ENCODE measurements around the gene PRTN3.
"Not testable (repeated sequence)": the region's sequence is repeated elsewhere in the genome, so short reads cannot be mapped to it uniquely, and the experiment has no call there.

Gene PRTN3

DNA sequence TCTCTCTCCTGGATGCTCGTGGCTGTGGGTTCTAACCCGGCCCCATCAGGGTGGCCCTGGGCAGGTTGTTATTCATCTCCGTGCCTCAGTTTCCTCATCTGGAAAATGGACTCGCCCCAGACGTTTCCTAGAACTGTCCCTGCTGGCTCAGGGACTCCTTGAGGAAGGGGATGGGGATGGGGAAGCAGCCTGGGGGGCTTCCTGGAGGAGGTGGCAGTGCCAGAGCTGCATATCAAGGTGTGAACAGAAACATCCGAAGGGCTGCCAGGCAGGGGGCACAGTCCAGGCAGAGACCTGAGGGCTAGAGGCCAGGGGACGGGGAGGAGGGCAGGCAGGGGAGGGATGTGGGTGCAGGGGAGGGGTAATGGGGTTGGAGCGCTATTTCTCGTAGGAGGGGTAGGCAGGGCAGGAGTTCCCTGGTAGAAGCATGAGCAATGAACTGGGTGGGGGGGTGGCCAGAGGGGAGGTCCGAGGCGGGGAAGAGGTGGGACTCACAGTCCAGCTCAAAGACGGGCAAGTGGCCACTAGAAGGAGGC, 7.7 kb downstream of the PRTN3 start:
- in situ Hi-C loops (cut with HindIII; ENCODE audit: low sequenced_read_pairs) = no loop called here
- no peak for TF ChIP-seq CTCF (IDR thresholded peaks at IDR 0.05; ENCODE audit: low read depth, low read length)
- no peak for DNase-seq (ENCODE audit: low read depth, low spot score)
- H3K4me3 ChIP-seq (ENCODE audit: low read depth, low read length) = no peak overlapping the region

DNA sequence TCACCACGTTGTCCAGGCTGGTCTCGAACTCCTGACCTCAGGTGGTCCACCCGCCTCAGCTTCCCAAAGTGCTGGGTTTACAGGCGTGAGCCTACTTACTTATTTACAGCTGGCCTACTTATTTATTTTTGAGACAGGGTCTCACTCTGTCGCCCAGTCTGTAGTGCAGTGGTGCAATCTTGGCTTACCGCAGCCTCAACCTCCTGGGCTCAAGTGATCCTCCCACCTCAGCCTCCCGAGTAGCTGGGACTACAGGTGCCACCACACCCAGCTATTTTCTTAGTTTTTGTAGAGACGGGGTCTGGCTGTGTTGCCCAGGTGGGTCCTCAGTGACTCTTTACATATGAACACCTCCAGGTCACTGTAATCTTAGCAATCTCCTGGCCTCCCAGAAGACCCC, 8.4 kb downstream of the PRTN3 start:
- H3K4me3 ChIP-seq (ENCODE audit: low read depth, low read length); in situ Hi-C loops (cut with HindIII; ENCODE audit: low sequenced_read_pairs); DNase-seq (ENCODE audit: low read depth, low spot score): not testable (repeated sequence)

GRCh38 chr19:850221-850978, 9.6 kb downstream of the PRTN3 start:
- peak; percentile 83 for DNase-seq (ENCODE audit: low read depth, low spot score)
- H3K4me3 ChIP-seq (ENCODE audit: low read depth, low read length) = no peak overlapping the region
- no peak for TF ChIP-seq CTCF (IDR thresholded peaks at IDR 0.05; ENCODE audit: low read depth, low read length)
- in situ Hi-C loops (cut with HindIII; ENCODE audit: low sequenced_read_pairs) = no loop called here

DNA sequence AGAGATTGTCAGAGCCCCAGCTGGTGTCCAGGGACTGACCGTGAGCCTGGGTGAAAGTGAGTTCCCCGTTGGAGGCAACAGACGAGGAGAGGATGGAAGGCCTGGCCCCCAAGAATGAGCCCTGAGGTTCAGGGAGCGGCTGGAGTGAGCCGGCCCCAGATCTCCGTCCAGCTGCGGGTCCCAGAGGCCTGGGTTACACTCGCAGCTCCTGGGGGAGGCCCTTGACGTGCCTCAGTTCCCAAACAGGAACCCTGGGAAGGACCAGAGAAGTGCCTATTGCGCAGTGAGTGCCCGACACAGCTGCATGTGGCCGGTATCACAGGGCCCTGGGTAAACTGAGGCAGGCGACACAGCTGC, 10.2 kb downstream of the PRTN3 start:
- in situ Hi-C loops (cut with HindIII; ENCODE audit: low sequenced_read_pairs) = no loop called here
- TF ChIP-seq CTCF (IDR thresholded peaks at IDR 0.05; ENCODE audit: low read depth, low read length) = no peak
- DNase-seq (ENCODE audit: low read depth, low spot score) = no peak
- no peak overlapping the region for H3K4me3 ChIP-seq (ENCODE audit: low read depth, low read length)

GRCh38 chr19:852136-853013, 11.6 kb downstream of the PRTN3 start, which contains the start of gene ELANE:
TSS of gene ELANE (plus strand) at chr19:852303. CDS start at chr19:852329, 26 bp downstream.
- H3K4me3 ChIP-seq (ENCODE audit: low read depth, low read length) = no peak within 1 kb of the TSS
- in situ Hi-C loops (cut with HindIII; ENCODE audit: low sequenced_read_pairs) = no loop called here
- DNase-seq (ENCODE audit: low read depth, low spot score) = no peak
- TF ChIP-seq CTCF (IDR thresholded peaks at IDR 0.05; ENCODE audit: low read depth, low read length) = no peak

DNA sequence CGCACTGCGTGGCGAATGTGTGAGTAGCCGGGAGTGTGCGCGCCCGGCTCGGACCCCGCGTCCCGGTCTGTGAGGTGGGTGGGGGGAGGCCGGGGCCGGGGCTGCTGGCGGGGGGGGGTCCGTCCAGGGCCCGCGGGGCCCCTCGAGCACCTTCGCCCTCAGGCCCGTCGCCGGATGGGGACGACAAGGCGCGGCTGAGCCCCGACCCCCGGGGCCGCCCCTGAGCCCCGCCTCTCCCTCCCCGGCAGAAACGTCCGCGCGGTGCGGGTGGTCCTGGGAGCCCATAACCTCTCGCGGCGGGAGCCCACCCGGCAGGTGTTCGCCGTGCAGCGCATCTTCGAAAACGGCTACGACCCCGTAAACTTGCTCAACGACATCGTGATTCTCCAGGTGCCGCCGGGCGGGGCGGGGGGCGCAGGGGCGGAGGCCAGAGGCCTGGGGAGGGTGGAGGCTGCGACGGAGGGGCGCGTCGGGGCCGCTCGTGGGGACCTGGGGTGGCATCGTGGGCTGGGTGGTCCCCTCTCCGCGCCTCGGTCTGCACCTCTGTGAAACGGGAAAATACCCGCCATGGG, 12.3 kb downstream of the PRTN3 start:
- no peak overlapping the region for H3K4me3 ChIP-seq (ENCODE audit: low read depth, low read length)
- no peak for DNase-seq (ENCODE audit: low read depth, low spot score)
- in situ Hi-C loops (cut with HindIII; ENCODE audit: low sequenced_read_pairs) = no loop called here
- TF ChIP-seq CTCF (IDR thresholded peaks at IDR 0.05; ENCODE audit: low read depth, low read length) = no peak

GRCh38 chr19:853614-854220, 12.9 kb downstream of the PRTN3 start:
- in situ Hi-C loops (cut with HindIII; ENCODE audit: low sequenced_read_pairs); H3K4me3 ChIP-seq (ENCODE audit: low read depth, low read length); DNase-seq (ENCODE audit: low read depth, low spot score): not testable (repeated sequence)
